Stimulated activated CD8-positive, alpha-beta memory T cell treated with anti-CD3 and anti-CD28 coated beads, Interleukin-7, amount 100 ng/mL, for 48 hours (primary cell): ENCODE measurements around the gene GNPTG.

Experiments
- DNase-seq, 2 donors: peaks; one replicate each; pipeline ENCODE4 v3.0.0-alpha.2; 2020; ENCODE audit warnings: low read depth in 1 of 2; ENCODE audit errors: extremely low read depth in 1 of 2

The GNPTG gene

GRCh38 chr16:1392826-1393225, 41.1 kb downstream of the GNPTG start:
- DNase-seq: no peak

- no peak for DNase-seq
Observed at GRCh38 chr16:1393613-1394176, 42.0 kb downstream of the GNPTG start.

- DNase-seq: no peak
Observed at GRCh38 chr16:1394367-1394951, 42.7 kb downstream of the GNPTG start.

GRCh38 chr16:1395444-1396031, 43.8 kb downstream of the GNPTG start:
- no peak for DNase-seq

GRCh38 chr16:1397779-1398178, 46.0 kb downstream of the GNPTG start:
- no peak for DNase-seq

- DNase-seq: no peak
Observed at GRCh38 chr16:1398351-1398750, 46.6 kb downstream of the GNPTG start.

- DNase-seq: no peak
Observed at GRCh38 chr16:1398826-1399581, 47.3 kb downstream of the GNPTG start.

- no peak for DNase-seq
Observed at GRCh38 chr16:1401061-1401757, 49.5 kb downstream of the GNPTG start.

GRCh38 chr16:1401758-1402154, 50.0 kb downstream of the GNPTG start:
- no peak for DNase-seq

- DNase-seq: no peak
Observed at GRCh38 chr16:1403036-1403435, 51.3 kb downstream of the GNPTG start.

GRCh38 chr16:1403733-1404132, 52.0 kb downstream of the GNPTG start:
- no peak for DNase-seq

- no peak for DNase-seq
Observed at GRCh38 chr16:1407753-1408152, 56.0 kb downstream of the GNPTG start.

- peak; percentile 86 to 91 for DNase-seq
Observed at GRCh38 chr16:1408171-1408837, 56.6 kb downstream of the GNPTG start.

GRCh38 chr16:1412847-1413246, 61.1 kb downstream of the GNPTG start:
- DNase-seq: no peak
